ENCODE results near the gene BCL11A. TPM values are rescaled to one million over a fixed set of nuclear protein-coding genes. Genes with fewer than 3 reads are reported as not detected.

Gene BCL11A
- total RNA-seq, 1 donor from 2014 or later, result 29.8 TPM

GRCh38 chr2:60523963-60524362 is 29.5 kb downstream of the BCL11A start:
- Histone ChIP-seq H4K20me1 (ENCODE audit: insufficient read depth, low read length) (peaks cover 4% of the 10 kb centered on the region), H3K9ac (ENCODE audit: low read length) (no peak overlapping the region), H3K79me2 (ENCODE audit: insufficient read depth, low read length) (peaks cover 21% of the 10 kb centered on the region), H2AFZ (ENCODE audit: low read depth, low read length) (no peak overlapping the region), H3K4me2 (ENCODE audit: low read length) (no peak overlapping the region), H3K36me3 (ENCODE audit: insufficient read depth, low read length) (no peaks in the 10 kb centered on the region), H3K27me3 (ENCODE audit: insufficient read depth, low read length) (no peaks in the 10 kb centered on the region), H3K27ac (ENCODE audit: low read depth, low read length) (no peak overlapping the region), H3K9me3 (ENCODE audit: insufficient read depth, low read depth, low read length) (no peaks in the 10 kb centered on the region), H3K4me3 (ENCODE audit: insufficient read depth, low read depth, low read length) (no peak overlapping the region), H3K4me1 (ENCODE audit: insufficient read depth, low read length) (peaks cover 19% of the 10 kb centered on the region)
- FAIRE-seq (no peak), DNase-seq (ENCODE audit: low read depth) (no peak)
- Mint-ChIP-seq H3K27ac (ENCODE audit: unreplicated experiment) (no peak overlapping the region), H3K4me3 (ENCODE audit: unreplicated experiment) (no peak overlapping the region), H3K4me1 (ENCODE audit: low read depth, unreplicated experiment) (peaks cover 43% of the 10 kb centered on the region), H3K36me3 (ENCODE audit: low read depth, unreplicated experiment) (peaks cover 20% of the 10 kb centered on the region), H3K27me3 (ENCODE audit: low read depth, unreplicated experiment) (no peaks in the 10 kb centered on the region), H3K9me3 (ENCODE audit: unreplicated experiment) (peaks cover 2% of the 10 kb centered on the region)
- TF ChIP-seq, protein P1, sequence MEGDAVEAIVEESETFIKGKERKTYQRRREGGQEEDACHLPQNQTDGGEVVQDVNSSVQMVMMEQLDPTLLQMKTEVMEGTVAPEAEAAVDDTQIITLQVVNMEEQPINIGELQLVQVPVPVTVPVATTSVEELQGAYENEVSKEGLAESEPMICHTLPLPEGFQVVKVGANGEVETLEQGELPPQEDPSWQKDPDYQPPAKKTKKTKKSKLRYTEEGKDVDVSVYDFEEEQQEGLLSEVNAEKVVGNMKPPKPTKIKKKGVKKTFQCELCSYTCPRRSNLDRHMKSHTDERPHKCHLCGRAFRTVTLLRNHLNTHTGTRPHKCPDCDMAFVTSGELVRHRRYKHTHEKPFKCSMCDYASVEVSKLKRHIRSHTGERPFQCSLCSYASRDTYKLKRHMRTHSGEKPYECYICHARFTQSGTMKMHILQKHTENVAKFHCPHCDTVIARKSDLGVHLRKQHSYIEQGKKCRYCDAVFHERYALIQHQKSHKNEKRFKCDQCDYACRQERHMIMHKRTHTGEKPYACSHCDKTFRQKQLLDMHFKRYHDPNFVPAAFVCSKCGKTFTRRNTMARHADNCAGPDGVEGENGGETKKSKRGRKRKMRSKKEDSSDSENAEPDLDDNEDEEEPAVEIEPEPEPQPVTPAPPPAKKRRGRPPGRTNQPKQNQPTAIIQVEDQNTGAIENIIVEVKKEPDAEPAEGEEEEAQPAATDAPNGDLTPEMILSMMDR (IDR thresholded peaks at IDR 0.05; ENCODE audit: insufficient read depth, low read depth, low read length), result no peak
- TF ChIP-seq EZH2 (IDR thresholded peaks at IDR 0.05; ENCODE audit: insufficient read depth, low read length), result no peak

GRCh38 chr2:60522462-60522861 is 31.0 kb downstream of the BCL11A start:
- Mint-ChIP-seq H3K27me3 (ENCODE audit: low read depth, unreplicated experiment) (no peaks in the 10 kb centered on the region), H3K36me3 (ENCODE audit: low read depth, unreplicated experiment) (peaks cover 17% of the 10 kb centered on the region), H3K4me3 (ENCODE audit: unreplicated experiment) (no peak overlapping the region), H3K27ac (ENCODE audit: unreplicated experiment) (no peak overlapping the region), H3K4me1 (ENCODE audit: low read depth, unreplicated experiment) (peaks cover 39% of the 10 kb centered on the region), H3K9me3 (ENCODE audit: unreplicated experiment) (peaks cover 2% of the 10 kb centered on the region)
- H3K9me3 ChIP-seq (ENCODE audit: insufficient read depth, low read depth, low read length), result no peaks in the 10 kb centered on the region
- no peaks in the 10 kb centered on the region for H3K27me3 ChIP-seq (ENCODE audit: insufficient read depth, low read length)
- H3K4me1 ChIP-seq (ENCODE audit: insufficient read depth, low read length), result peaks cover 22% of the 10 kb centered on the region
- no peak for FAIRE-seq
- no peak overlapping the region for H3K9ac ChIP-seq (ENCODE audit: low read length)
- no peak for TF ChIP-seq EZH2 (IDR thresholded peaks at IDR 0.05; ENCODE audit: insufficient read depth, low read length)
- TF ChIP-seq, protein P1 (IDR thresholded peaks at IDR 0.05; ENCODE audit: insufficient read depth, low read depth, low read length), result no peak
- no peak overlapping the region for H3K4me2 ChIP-seq (ENCODE audit: low read length)
- H3K79me2 ChIP-seq (ENCODE audit: insufficient read depth, low read length), result peaks cover 15% of the 10 kb centered on the region
- no peaks in the 10 kb centered on the region for H4K20me1 ChIP-seq (ENCODE audit: insufficient read depth, low read length)
- no peak overlapping the region for H3K4me3 ChIP-seq (ENCODE audit: insufficient read depth, low read depth, low read length)
- no peak for DNase-seq (ENCODE audit: low read depth)
- no peak overlapping the region for H3K27ac ChIP-seq (ENCODE audit: low read depth, low read length)
- no peak overlapping the region for H2AFZ ChIP-seq (ENCODE audit: low read depth, low read length)
- no peaks in the 10 kb centered on the region for H3K36me3 ChIP-seq (ENCODE audit: insufficient read depth, low read length)

DNA sequence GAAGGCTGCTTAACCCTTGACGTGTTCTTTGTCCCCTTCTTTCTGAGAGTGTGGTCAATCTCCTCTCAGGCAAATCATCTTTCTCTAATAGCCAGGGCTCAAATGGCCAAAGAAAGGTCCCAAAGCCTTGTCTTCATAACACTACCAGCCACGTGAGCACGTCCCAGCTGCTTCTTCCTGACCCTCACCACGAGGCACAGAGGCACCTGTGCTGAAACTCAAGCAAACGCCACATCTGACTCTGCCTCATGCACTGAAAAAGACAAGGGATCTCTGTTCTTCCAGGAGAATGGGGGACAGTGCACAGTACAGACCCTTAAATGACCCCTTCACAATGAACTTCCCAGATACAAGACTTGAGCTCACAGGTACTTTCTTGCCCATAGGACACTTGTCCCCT is 31.8 kb downstream of the BCL11A start:
- H3K4me1 ChIP-seq (ENCODE audit: insufficient read depth, low read length), result peaks cover 30% of the 10 kb centered on the region
- H3K27ac ChIP-seq (ENCODE audit: low read depth, low read length), result no peak overlapping the region
- H2AFZ ChIP-seq (ENCODE audit: low read depth, low read length), result no peak overlapping the region
- Mint-ChIP-seq H3K36me3 (ENCODE audit: low read depth, unreplicated experiment) (peaks cover 12% of the 10 kb centered on the region), H3K27ac (ENCODE audit: unreplicated experiment) (no peak overlapping the region), H3K4me1 (ENCODE audit: low read depth, unreplicated experiment) (peaks cover 48% of the 10 kb centered on the region), H3K4me3 (ENCODE audit: unreplicated experiment) (no peak overlapping the region), H3K9me3 (ENCODE audit: unreplicated experiment) (peaks cover 2% of the 10 kb centered on the region), H3K27me3 (ENCODE audit: low read depth, unreplicated experiment) (no peaks in the 10 kb centered on the region)
- peaks cover 15% of the 10 kb centered on the region for H3K79me2 ChIP-seq (ENCODE audit: insufficient read depth, low read length)
- H3K9ac ChIP-seq (ENCODE audit: low read length), result no peak overlapping the region
- no peak overlapping the region for H3K4me2 ChIP-seq (ENCODE audit: low read length)
- no peak for FAIRE-seq
- H3K36me3 ChIP-seq (ENCODE audit: insufficient read depth, low read length), result no peaks in the 10 kb centered on the region
- no peak overlapping the region for H3K4me3 ChIP-seq (ENCODE audit: insufficient read depth, low read depth, low read length)
- TF ChIP-seq, protein P1 (IDR thresholded peaks at IDR 0.05; ENCODE audit: insufficient read depth, low read depth, low read length), result no peak
- TF ChIP-seq EZH2 (IDR thresholded peaks at IDR 0.05; ENCODE audit: insufficient read depth, low read length), result no peak
- H3K9me3 ChIP-seq (ENCODE audit: insufficient read depth, low read depth, low read length), result no peaks in the 10 kb centered on the region
- no peak for DNase-seq (ENCODE audit: low read depth)
- no peaks in the 10 kb centered on the region for H3K27me3 ChIP-seq (ENCODE audit: insufficient read depth, low read length)
- H4K20me1 ChIP-seq (ENCODE audit: insufficient read depth, low read length), result no peaks in the 10 kb centered on the region
